IMR-90 (cell line): ENCODE results near the gene INTS2. TPM values are rescaled to one million over a fixed set of nuclear protein-coding genes. Genes with fewer than 3 reads are reported as not detected.

Experiments used
- ATAC-seq: fragments of 200-7000 bp; cut with Tn5 transposase; 2 replicates; pipeline ENCODE4 v1.9.1; 2020; ENCODE audit warnings: low read depth, mild to moderate bottlenecking, moderate library complexity
- BruUV-seq: library from RNA; stranded (reverse); fragments of 400-500 nt; replicated peaks from 2 replicates; lab custom pipeline; 2021; lab: Mats Ljungman, UMichigan
- CTCF ChIA-PET: fragments of 300-600 bp; formaldehyde crosslinking; extraction: SDS; loops from one replicate; lab custom pipeline; 2021; ENCODE audit warnings: antibody characterized with exemption; lab: Yijun Ruan, JAX
- POLR2A ChIA-PET: fragments of 300-600 bp; sonication (Branson Sonifier 250); formaldehyde crosslinking; loops from one replicate; lab custom pipeline; 2022; ENCODE audit warnings: antibody characterized with exemption; ENCODE audit not compliant: unreplicated experiment; lab: Charles Lee
- DNase-seq: peaks from one replicate; pipeline ENCODE4 v3.0.0; 2013
- H2AFZ ChIP-seq: replicated peaks from 2 replicates; pipeline ENCODE3; 2013; ENCODE audit warnings: low read length, mild to moderate bottlenecking; ENCODE audit not compliant: poor library complexity
- H2AK5ac ChIP-seq: 2 replicates; pipeline ENCODE4 v1.6.1; 2013; ENCODE audit warnings: low read depth, low read length, inconsistent platforms
- H2AK9ac ChIP-seq: replicated peaks from 2 replicates; pipeline ENCODE3; 2013; ENCODE audit warnings: mild to moderate bottlenecking, low read depth, low read length, moderate library complexity; ENCODE audit not compliant: poor library complexity
- H2BK120ac ChIP-seq: 2 replicates; pipeline ENCODE4 v1.6.1; 2013; ENCODE audit warnings: low read depth, low read length, inconsistent platforms
- H2BK15ac ChIP-seq: 3 replicates; pipeline ENCODE4 v1.6.1; 2013; ENCODE audit warnings: low read depth, low read length, inconsistent platforms
- H2BK20ac ChIP-seq: 2 replicates; pipeline ENCODE4 v1.6.1; 2013; ENCODE audit warnings: low read depth, mild to moderate bottlenecking, inconsistent platforms, low read length, moderate library complexity
- H2BK5ac ChIP-seq: 2 replicates; pipeline ENCODE4 v1.6.1; 2013; ENCODE audit warnings: mild to moderate bottlenecking, low read depth, low read length, inconsistent platforms; ENCODE audit not compliant: poor library complexity, severe bottlenecking
- H3K14ac ChIP-seq: replicated peaks from 2 replicates; pipeline ENCODE4 v1.6.1; 2013; ENCODE audit warnings: low read depth, low read length, inconsistent platforms
- H3K18ac ChIP-seq: 2 replicates; pipeline ENCODE4 v1.6.1; 2013; ENCODE audit warnings: low read depth, low read length, control low read depth
- H3K23ac ChIP-seq: 2 replicates; pipeline ENCODE4 v1.6.1; 2013; ENCODE audit warnings: low read depth, low read length, inconsistent platforms
- H3K27ac ChIP-seq: 2 replicates; pipeline ENCODE4 v1.5.1; 2013; ENCODE audit warnings: mild to moderate bottlenecking, control low read depth, low read length; ENCODE audit not compliant: insufficient read depth
- H3K27me3 ChIP-seq: 2 replicates; pipeline ENCODE4 v1.6.1; 2013; ENCODE audit warnings: low read length; ENCODE audit not compliant: control insufficient read depth, insufficient read depth
- H3K36me3 ChIP-seq: 2 replicates; pipeline ENCODE4 v1.6.1; 2013; ENCODE audit warnings: low read length, mixed read lengths; ENCODE audit not compliant: control insufficient read depth, insufficient read depth
- H3K4ac ChIP-seq: 2 replicates; pipeline ENCODE4 v1.6.1; 2013; ENCODE audit warnings: low read depth, low read length, inconsistent platforms
- H3K4me1 ChIP-seq: 2 replicates; pipeline ENCODE4 v1.6.1; 2013; ENCODE audit warnings: low read length, mixed read lengths; ENCODE audit not compliant: control insufficient read depth, insufficient read depth
- H3K4me2 ChIP-seq: 2 replicates; pipeline ENCODE4 v1.6.1; 2013; ENCODE audit warnings: low read depth, mild to moderate bottlenecking, control low read depth, low read length, moderate library complexity
- H3K4me3 ChIP-seq: 2 replicates; pipeline ENCODE4 v1.5.1; 2013; ENCODE audit warnings: low read depth, mild to moderate bottlenecking, control low read depth, low read length, moderate library complexity; ENCODE audit not compliant: insufficient read depth
- H3K56ac ChIP-seq: 2 replicates; pipeline ENCODE4 v1.6.1; 2013; ENCODE audit warnings: low read length, inconsistent platforms; ENCODE audit not compliant: insufficient read depth; ENCODE audit errors: extremely low read depth
- H3K79me1 ChIP-seq, 2 experiments: 2 replicates each; pipeline ENCODE4 v1.6.1; 2013; ENCODE audit warnings: low read length in 2 of 2, inconsistent platforms in 1 of 2, low read depth in 1 of 2
- H3K9ac ChIP-seq: 2 replicates; pipeline ENCODE4 v1.6.1; 2013; ENCODE audit warnings: low read depth, low read length, control low read depth
- H3K9me1 ChIP-seq: 2 replicates; pipeline ENCODE4 v1.6.1; 2013; ENCODE audit warnings: low read length, inconsistent platforms; ENCODE audit not compliant: insufficient read depth
- H3K9me3 ChIP-seq: 2 replicates; pipeline ENCODE4 v1.6.1; 2013; ENCODE audit warnings: low read length; ENCODE audit not compliant: control insufficient read depth, insufficient read depth
- H4K20me1 ChIP-seq: 2 replicates; pipeline ENCODE4 v1.6.1; 2013; ENCODE audit warnings: low read length, inconsistent platforms; ENCODE audit not compliant: insufficient read depth
- H4K5ac ChIP-seq: 2 replicates; pipeline ENCODE4 v1.6.1; 2013; ENCODE audit warnings: mild to moderate bottlenecking, low read depth, low read length, control low read depth
- H4K8ac ChIP-seq, 2 experiments: 2 replicates each; pipeline ENCODE4 v1.6.1; 2013; ENCODE audit warnings: low read depth in 2 of 2, low read length in 2 of 2, control low read depth in 1 of 2, inconsistent platforms in 1 of 2
- H4K91ac ChIP-seq: 2 replicates; pipeline ENCODE4 v1.6.1; 2013; ENCODE audit warnings: low read depth, low read length, inconsistent platforms; ENCODE audit not compliant: insufficient read depth
- CEBPB ChIP-seq: IDR thresholded peaks from 2 replicates; pipeline ENCODE4 v1.6.1; 2012; ENCODE audit warnings: low read depth, low read length, improper control_type of control experiment
- MAFK ChIP-seq: IDR thresholded peaks from 2 replicates; pipeline ENCODE4 v1.6.1; 2012; ENCODE audit warnings: low read depth, low read length, improper control_type of control experiment
- MXI1 ChIP-seq: IDR thresholded peaks from 2 replicates; pipeline ENCODE4 v1.6.1; 2012; ENCODE audit warnings: low read depth, mild to moderate bottlenecking, low read length, moderate library complexity, borderline replicate concordance
- SMC3 ChIP-seq: fragments of 150-350 bp; IDR thresholded peaks from 2 replicates; pipeline ENCODE4 v1.6.1; 2016; ENCODE audit warnings: low read depth, mild to moderate bottlenecking, antibody characterized with exemption, low read length, moderate library complexity
- USF2 ChIP-seq: fragments of 150-350 bp; IDR thresholded peaks from 2 replicates; pipeline ENCODE4 v1.6.1; 2017; ENCODE audit warnings: mild to moderate bottlenecking, antibody characterized with exemption, low read length, low read depth
- WGBS, 2 experiments: methylation state at CpG; one replicate each; pipeline versions ENCODE4 v1.1.5 to v1.1.7; 2013; ENCODE audit warnings: missing lambda C conversion rate in 2 of 2; ENCODE audit not compliant: insufficient read length in 1 of 2; ENCODE audit errors: extremely low coverage in 2 of 2; 5-methylcytosine and 5-hydroxymethylcytosine counted together
- dilution Hi-C: fragments of 300-500 bp; cut with HindIII; formaldehyde crosslinking; loops from one replicate; pipeline ENCODE4 v1.14.3; 2018; ENCODE audit warnings: low sequenced_read_pairs; ENCODE audit not compliant: unreplicated experiment
- in situ Hi-C: fragments of 300-500 bp; cut with MboI; formaldehyde crosslinking; loops from 3 replicates; pipeline ENCODE4 v1.14.3; 2019; ENCODE audit warnings: low sequenced_read_pairs, inconsistent platforms, mixed read lengths
- intact Hi-C: fragments of 100-400 bp; cut with micrococcal nuclease; formaldehyde crosslinking; loops from 2 replicates; pipeline ENCODE4 v1.10.0; 2022
- polyA plus RNA-seq, 3 experiments: library from polyadenylated mRNA; depleted of rRNA; stranded (reverse); fragments of >200 nt; gene quantifications; 2 replicates each; pipeline ENCODE4 v1.2.3, GENCODE V29; 2012; ENCODE audit warnings: low replicate concordance in 1 of 3
- total RNA-seq: library from RNA; depleted of rRNA; stranded (reverse); fragments of >200 nt; gene quantifications from 2 replicates; pipeline ENCODE4 v1.2.3, GENCODE V29; 2012

Gene INTS2
- total and polyA plus RNA-seq, 2 of the 4 experiments (the other 2 are of a cell fraction): 4.0 to 17.4 TPM

- peaks cover 7 to 29% of the 10 kb centered on the region in 2 experiments; a peak in 3 of 4 replicates for H3K79me1 ChIP-seq
- H2AK9ac ChIP-seq: no peak overlapping the region
- dilution Hi-C loops (no loop called here), intact Hi-C loops (no loop called here), in situ Hi-C loops (no loop called here)
- no peak overlapping the region for H3K23ac ChIP-seq
- H3K9me1 ChIP-seq: no peaks in the 10 kb centered on the region
- H4K5ac ChIP-seq: peak overlapping the region; percentile 35; the same call in 1 of the 2 replicates
- peaks cover 4% of the 10 kb centered on the region; the same call in 1 of the 2 replicates for H3K36me3 ChIP-seq
- no peak overlapping the region for H2AFZ ChIP-seq
- peak overlapping the region; percentile 9; the same call in 1 of the 2 replicates for H2BK20ac ChIP-seq
- H4K20me1 ChIP-seq: no peaks in the 10 kb centered on the region
- DNase-seq (no peak), ATAC-seq (no peak)
- no peaks in the 10 kb centered on the region for H3K4me1 ChIP-seq
- no peak overlapping the region for H3K27ac ChIP-seq
- no peak overlapping the region for H3K18ac ChIP-seq
- no peak overlapping the region for H3K9ac ChIP-seq
- no peak overlapping the region for H4K91ac ChIP-seq
- no peak overlapping the region for H2BK120ac ChIP-seq
- H2BK5ac ChIP-seq: no peak overlapping the region
- ChIA-PET CTCF (interaction anchor here (0.6 kb wide), 1 partner anchor 871 kb away, joined by 3 read pairs; no protein-coding TSS in a partner anchor), POLR2A (no interaction called here)
- no peak overlapping the region for H3K4me2 ChIP-seq
- no peak overlapping the region for H3K4ac ChIP-seq
- no peaks in the 10 kb centered on the region for H3K27me3 ChIP-seq
- peak overlapping the region in 1 of 2 experiments; percentile 21; a peak in 1 of 4 replicates for H4K8ac ChIP-seq
- H3K14ac ChIP-seq: no peak overlapping the region
- peaks cover 9% of the 10 kb centered on the region for H3K9me3 ChIP-seq
- no peak overlapping the region for H2AK5ac ChIP-seq
- H3K56ac ChIP-seq: no peak overlapping the region
- WGBS, 2 experiments: 100% methylated on average over 1 of the region's 6 CpGs; no CpG with 5 or more reads in 1 of the 2 experiments
- no peak overlapping the region for H3K4me3 ChIP-seq
- no peak overlapping the region for H2BK15ac ChIP-seq
- TF ChIP-seq MAFK (no peak), CEBPB (no peak), USF2 (no peak), SMC3 (no peak), MXI1 (no peak)
- no TSS peak for BruUV-seq
These were observed 105.2 kb downstream of the INTS2 start for GRCh38 chr17:61822326-61823285.
